ENCODE measurements around the gene H1-8. TPM values are rescaled to one million over a fixed set of nuclear protein-coding genes. Genes with fewer than 3 reads are reported as not detected.

The H1-8 gene
- total RNA-seq, 1 donor from 2014 or later: not detected

GRCh38 chr3:129517516-129517915 is 25.5 kb upstream of the H1-8 start:
- no peak for DNase-seq (ENCODE audit: low read depth)
- TF ChIP-seq, protein P1, sequence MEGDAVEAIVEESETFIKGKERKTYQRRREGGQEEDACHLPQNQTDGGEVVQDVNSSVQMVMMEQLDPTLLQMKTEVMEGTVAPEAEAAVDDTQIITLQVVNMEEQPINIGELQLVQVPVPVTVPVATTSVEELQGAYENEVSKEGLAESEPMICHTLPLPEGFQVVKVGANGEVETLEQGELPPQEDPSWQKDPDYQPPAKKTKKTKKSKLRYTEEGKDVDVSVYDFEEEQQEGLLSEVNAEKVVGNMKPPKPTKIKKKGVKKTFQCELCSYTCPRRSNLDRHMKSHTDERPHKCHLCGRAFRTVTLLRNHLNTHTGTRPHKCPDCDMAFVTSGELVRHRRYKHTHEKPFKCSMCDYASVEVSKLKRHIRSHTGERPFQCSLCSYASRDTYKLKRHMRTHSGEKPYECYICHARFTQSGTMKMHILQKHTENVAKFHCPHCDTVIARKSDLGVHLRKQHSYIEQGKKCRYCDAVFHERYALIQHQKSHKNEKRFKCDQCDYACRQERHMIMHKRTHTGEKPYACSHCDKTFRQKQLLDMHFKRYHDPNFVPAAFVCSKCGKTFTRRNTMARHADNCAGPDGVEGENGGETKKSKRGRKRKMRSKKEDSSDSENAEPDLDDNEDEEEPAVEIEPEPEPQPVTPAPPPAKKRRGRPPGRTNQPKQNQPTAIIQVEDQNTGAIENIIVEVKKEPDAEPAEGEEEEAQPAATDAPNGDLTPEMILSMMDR (IDR thresholded peaks at IDR 0.05; ENCODE audit: insufficient read depth, low read length, poor library complexity, severe bottlenecking): no peak
- Histone ChIP-seq H3K4me3 (ENCODE audit: low read depth, low read length) (no peak overlapping the region), H3K36me3 (ENCODE audit: control insufficient read depth, insufficient read depth, low read length) (no peaks in the 10 kb centered on the region), H3K27me3 (ENCODE audit: control insufficient read depth, insufficient read depth, low read length) (no peaks in the 10 kb centered on the region)

- DNase-seq (ENCODE audit: low read depth): no peak
- TF ChIP-seq, protein P1 (IDR thresholded peaks at IDR 0.05; ENCODE audit: insufficient read depth, low read length, poor library complexity, severe bottlenecking): no peak
- no peaks in the 10 kb centered on the region for H3K36me3 ChIP-seq (ENCODE audit: control insufficient read depth, insufficient read depth, low read length)
Observed at GRCh38 chr3:129518038-129518561, 24.9 kb upstream of the H1-8 start.

GRCh38 chr3:129518581-129518980 is 24.4 kb upstream of the H1-8 start:
- H3K27me3 ChIP-seq (ENCODE audit: control insufficient read depth, insufficient read depth, low read length): no peaks in the 10 kb centered on the region
- TF ChIP-seq, protein P1 (IDR thresholded peaks at IDR 0.05; ENCODE audit: insufficient read depth, low read length, poor library complexity, severe bottlenecking): no peak
- no peak overlapping the region for H3K4me3 ChIP-seq (ENCODE audit: low read depth, low read length)
- no peak for DNase-seq (ENCODE audit: low read depth)
- no peaks in the 10 kb centered on the region for H3K36me3 ChIP-seq (ENCODE audit: control insufficient read depth, insufficient read depth, low read length)

More at GRCh38 chr3:129518038-129518561, 24.9 kb upstream of the H1-8 start:
- no peaks in the 10 kb centered on the region for H3K27me3 ChIP-seq (ENCODE audit: control insufficient read depth, insufficient read depth, low read length)
- no peak overlapping the region for H3K4me3 ChIP-seq (ENCODE audit: low read depth, low read length)

DNA sequence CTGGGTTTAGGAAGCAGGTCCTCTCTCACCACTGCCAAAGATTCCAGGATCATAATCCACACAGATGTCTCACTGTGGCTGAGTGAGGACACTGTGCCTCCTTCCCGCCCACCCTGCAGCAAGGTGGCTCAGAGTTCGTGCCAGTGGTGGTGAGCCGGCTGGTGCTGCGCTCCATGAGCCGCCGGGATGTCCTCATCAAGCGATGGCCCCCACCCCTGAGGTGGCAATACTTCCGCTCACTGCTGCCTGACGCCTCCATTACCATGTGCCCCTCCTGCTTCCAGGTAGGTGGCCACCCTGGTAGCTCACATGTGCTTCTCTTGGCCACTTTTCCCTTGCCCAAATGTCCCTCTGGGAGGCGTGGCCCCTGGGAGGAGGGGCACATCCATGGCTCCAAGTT is 23.5 kb upstream of the H1-8 start:
- H3K4me3 ChIP-seq (ENCODE audit: low read depth, low read length): no peak overlapping the region
- no peaks in the 10 kb centered on the region for H3K27me3 ChIP-seq (ENCODE audit: control insufficient read depth, insufficient read depth, low read length)
- TF ChIP-seq, protein P1 (IDR thresholded peaks at IDR 0.05; ENCODE audit: insufficient read depth, low read length, poor library complexity, severe bottlenecking): no peak
- no peak for DNase-seq (ENCODE audit: low read depth)
- no peaks in the 10 kb centered on the region for H3K36me3 ChIP-seq (ENCODE audit: control insufficient read depth, insufficient read depth, low read length)

- Histone ChIP-seq H3K36me3 (ENCODE audit: control insufficient read depth, insufficient read depth, low read length) (no peaks in the 10 kb centered on the region), H3K27me3 (ENCODE audit: control insufficient read depth, insufficient read depth, low read length) (no peaks in the 10 kb centered on the region), H3K4me3 (ENCODE audit: low read depth, low read length) (no peak overlapping the region)
- TF ChIP-seq, protein P1 (IDR thresholded peaks at IDR 0.05; ENCODE audit: insufficient read depth, low read length, poor library complexity, severe bottlenecking): no peak
- no peak for DNase-seq (ENCODE audit: low read depth)
Observed at GRCh38 chr3:129519896-129520715, 22.9 kb upstream of the H1-8 start.

Data from kidney epithelial cell (primary cell).